Measurements from ENCODE around the gene GLB1L2. TPM values are rescaled to one million over a fixed set of nuclear protein-coding genes. Genes with fewer than 3 reads are reported as not detected.

GLB1L2 gene
- total and polyA plus RNA-seq, 2 of the 4 experiments (the other 2 are of a cell fraction), result under 0.01 to 0.26 TPM

- Histone ChIP-seq H4K91ac (ENCODE audit: insufficient read depth, low read depth, low read length) (no peak overlapping the region), H3K36me3 (ENCODE audit: control insufficient read depth, insufficient read depth, low read length) (no peaks in the 10 kb centered on the region), H3K14ac (replicated peaks; ENCODE audit: low read depth, low read length) (no peak overlapping the region), H3K4me2 (ENCODE audit: low read depth, low read length) (no peak overlapping the region), H3K9me3 (ENCODE audit: control insufficient read depth, insufficient read depth, low read length) (no peaks in the 10 kb centered on the region), H3K4me3 (ENCODE audit: insufficient read depth, low read depth, low read length) (no peak overlapping the region), H3K9me1 (ENCODE audit: insufficient read depth, low read length) (no peaks in the 10 kb centered on the region), H3K18ac (ENCODE audit: low read depth, low read length) (no peak overlapping the region), H2AFZ (replicated peaks; ENCODE audit: low read length, poor library complexity) (no peak overlapping the region), H2BK15ac (ENCODE audit: low read depth, low read length) (no peak overlapping the region), H4K8ac (ENCODE audit: low read depth in 2 of 2, low read length in 2 of 2) (no peak overlapping the region), H3K23ac (ENCODE audit: low read depth, low read length) (no peak overlapping the region), H3K9ac (ENCODE audit: low read depth, low read length) (no peak overlapping the region), H4K20me1 (ENCODE audit: insufficient read depth, low read length) (no peaks in the 10 kb centered on the region), H3K4me1 (ENCODE audit: control insufficient read depth, insufficient read depth, low read length) (no peaks in the 10 kb centered on the region), H3K27ac (ENCODE audit: insufficient read depth, low read length) (no peak overlapping the region), H4K5ac (ENCODE audit: low read depth, low read length) (no peak overlapping the region), H3K56ac (ENCODE audit: extremely low read depth, insufficient read depth, low read length) (no peak overlapping the region), H2BK120ac (ENCODE audit: low read depth, low read length) (no peak overlapping the region), H2BK5ac (ENCODE audit: low read depth, low read length, poor library complexity, severe bottlenecking) (no peak overlapping the region), H3K27me3 (ENCODE audit: control insufficient read depth, insufficient read depth, low read length) (peaks cover 14% of the 10 kb centered on the region), H3K79me1 (ENCODE audit: low read depth in 1 of 2, low read length in 2 of 2) (no peaks in the 10 kb centered on the region), H2BK20ac (ENCODE audit: low read depth, low read length) (no peak overlapping the region), H2AK9ac (replicated peaks; ENCODE audit: low read depth, low read length, poor library complexity) (no peak overlapping the region), H2AK5ac (ENCODE audit: low read depth, low read length) (no peak overlapping the region), H3K4ac (ENCODE audit: low read depth, low read length) (no peak overlapping the region)
- ChIA-PET POLR2A (ENCODE audit: unreplicated experiment) (no interaction called here), CTCF (no interaction called here)
- no CpG with 5 or more reads among the region's 1 CpG for WGBS, 2 experiments (ENCODE audit: extremely low coverage in 2 of 2, insufficient read length in 1 of 2)
- BruUV-seq (replicated peaks), result no TSS peak
- in situ Hi-C loops (cut with MboI; ENCODE audit: low sequenced_read_pairs) (no loop called here), dilution Hi-C loops (cut with HindIII; ENCODE audit: low sequenced_read_pairs, unreplicated experiment) (no loop called here), intact Hi-C loops (cut with micrococcal nuclease) (no loop called here)
- ATAC-seq (ENCODE audit: low read depth) (no peak), DNase-seq (no peak)
- TF ChIP-seq SMC3 (IDR thresholded peaks at IDR 0.05; ENCODE audit: low read depth, low read length) (no peak), MAZ (IDR thresholded peaks at IDR 0.05; ENCODE audit: borderline replicate concordance, low read depth, low read length) (no peak), POLR2A (IDR thresholded peaks at IDR 0.05; ENCODE audit: low read depth, low read length) (no peak), RCOR1 (IDR thresholded peaks at IDR 0.05; ENCODE audit: insufficient replicate concordance, low read length) (no peak), RFX5 (IDR thresholded peaks at IDR 0.05; ENCODE audit: low read depth, low read length) (no peak), USF2 (IDR thresholded peaks at IDR 0.05; ENCODE audit: low read depth, low read length) (no peak), CHD1 (IDR thresholded peaks at IDR 0.05; ENCODE audit: low read depth, low read length) (no peak), ELK1 (IDR thresholded peaks at IDR 0.05; ENCODE audit: borderline replicate concordance, low read depth, low read length) (no peak), BHLHE40 (IDR thresholded peaks at IDR 0.05; ENCODE audit: low read depth, low read length) (no peak), NFE2L2 (IDR thresholded peaks at IDR 0.05; ENCODE audit: low read depth, low read length) (no peak), MAFK (IDR thresholded peaks at IDR 0.05; ENCODE audit: low read depth, low read length) (no peak), RAD21 (IDR thresholded peaks at IDR 0.05; ENCODE audit: low read length) (no peak), CTCF (conservative IDR thresholded peaks at IDR 0.05; ENCODE audit: low read depth, low read length) (no peak), MXI1 (IDR thresholded peaks at IDR 0.05; ENCODE audit: borderline replicate concordance, low read depth, low read length) (no peak), FOS (IDR thresholded peaks at IDR 0.05; ENCODE audit: low read depth, low read length) (no peak), CEBPB (IDR thresholded peaks at IDR 0.05; ENCODE audit: low read depth, low read length) (no peak)
Measured at GRCh38 chr11:134328433-134328832, 3.4 kb upstream of the GLB1L2 start.
